GM12891 (cell line): ENCODE data around the gene NAA15.
"Not testable (repeated sequence)": the region's sequence is repeated elsewhere in the genome, so short reads cannot be mapped to it uniquely, and the experiment has no call there.

Source experiments
- PAX5 ChIP-seq: IDR thresholded peaks from 2 replicates; pipeline ENCODE4 v1.6.1; 2011; ENCODE audit warnings: low read length, moderate library complexity, mild to moderate bottlenecking; ENCODE audit not compliant: insufficient read depth, severe bottlenecking
- POLR2A ChIP-seq: IDR thresholded peaks from 2 replicates; pipeline ENCODE4 v1.6.1; 2011; ENCODE audit warnings: low read depth, low read length, control low read depth
- POLR2AphosphoS5 ChIP-seq: IDR thresholded peaks from 2 replicates; pipeline ENCODE4 v1.6.1; 2011; ENCODE audit warnings: low read depth, low read length, control low read depth
- POU2F2 ChIP-seq: IDR thresholded peaks from 2 replicates; pipeline ENCODE4 v1.6.1; 2011; ENCODE audit warnings: low read depth, mild to moderate bottlenecking, control low read depth, low read length, moderate library complexity
- TAF1 ChIP-seq: IDR thresholded peaks from 2 replicates; pipeline ENCODE4 v1.6.1; 2011; ENCODE audit warnings: low read depth, low read length, control low read depth

DNA sequence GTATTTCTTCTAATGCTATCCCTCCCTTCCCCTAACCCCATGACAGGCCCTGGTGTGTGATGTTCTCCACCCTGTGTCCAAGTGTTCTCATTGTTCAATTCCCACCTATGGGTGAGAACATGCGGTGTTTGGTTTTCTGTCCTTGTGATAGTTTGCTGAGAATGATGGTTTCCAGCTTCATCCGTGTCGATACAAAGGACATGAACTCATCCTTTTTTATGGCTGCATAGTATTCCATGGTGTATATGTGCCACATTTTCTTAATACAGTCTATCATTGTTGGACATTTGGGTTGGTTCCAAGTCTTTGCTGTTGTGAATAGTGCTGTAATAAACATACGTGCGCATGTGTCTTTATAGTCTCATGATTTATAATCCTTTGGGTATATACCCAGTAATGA, 163.2 kb downstream of the NAA15 start:
- TF ChIP-seq POLR2A, TAF1, POLR2AphosphoS5, POU2F2, PAX5: not testable (repeated sequence)
